ENCODE data around the gene TTBK2.

GRCh38 chr15:42691308-42691707, 229.3 kb downstream of the TTBK2 start:
- TF ChIP-seq, protein P1, sequence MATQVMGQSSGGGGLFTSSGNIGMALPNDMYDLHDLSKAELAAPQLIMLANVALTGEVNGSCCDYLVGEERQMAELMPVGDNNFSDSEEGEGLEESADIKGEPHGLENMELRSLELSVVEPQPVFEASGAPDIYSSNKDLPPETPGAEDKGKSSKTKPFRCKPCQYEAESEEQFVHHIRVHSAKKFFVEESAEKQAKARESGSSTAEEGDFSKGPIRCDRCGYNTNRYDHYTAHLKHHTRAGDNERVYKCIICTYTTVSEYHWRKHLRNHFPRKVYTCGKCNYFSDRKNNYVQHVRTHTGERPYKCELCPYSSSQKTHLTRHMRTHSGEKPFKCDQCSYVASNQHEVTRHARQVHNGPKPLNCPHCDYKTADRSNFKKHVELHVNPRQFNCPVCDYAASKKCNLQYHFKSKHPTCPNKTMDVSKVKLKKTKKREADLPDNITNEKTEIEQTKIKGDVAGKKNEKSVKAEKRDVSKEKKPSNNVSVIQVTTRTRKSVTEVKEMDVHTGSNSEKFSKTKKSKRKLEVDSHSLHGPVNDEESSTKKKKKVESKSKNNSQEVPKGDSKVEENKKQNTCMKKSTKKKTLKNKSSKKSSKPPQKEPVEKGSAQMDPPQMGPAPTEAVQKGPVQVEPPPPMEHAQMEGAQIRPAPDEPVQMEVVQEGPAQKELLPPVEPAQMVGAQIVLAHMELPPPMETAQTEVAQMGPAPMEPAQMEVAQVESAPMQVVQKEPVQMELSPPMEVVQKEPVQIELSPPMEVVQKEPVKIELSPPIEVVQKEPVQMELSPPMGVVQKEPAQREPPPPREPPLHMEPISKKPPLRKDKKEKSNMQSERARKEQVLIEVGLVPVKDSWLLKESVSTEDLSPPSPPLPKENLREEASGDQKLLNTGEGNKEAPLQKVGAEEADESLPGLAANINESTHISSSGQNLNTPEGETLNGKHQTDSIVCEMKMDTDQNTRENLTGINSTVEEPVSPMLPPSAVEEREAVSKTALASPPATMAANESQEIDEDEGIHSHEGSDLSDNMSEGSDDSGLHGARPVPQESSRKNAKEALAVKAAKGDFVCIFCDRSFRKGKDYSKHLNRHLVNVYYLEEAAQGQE (IDR thresholded peaks at IDR 0.05; ENCODE audit: low read depth), result no peak
- no peak for TF ChIP-seq TAF1 (IDR thresholded peaks at IDR 0.05; ENCODE audit: low read depth)
- no peak for TF ChIP-seq CEBPB (IDR thresholded peaks at IDR 0.05)
- no peak for TF ChIP-seq MAX (IDR thresholded peaks at IDR 0.05)
- TF ChIP-seq RAD21 (IDR thresholded peaks at IDR 0.05; ENCODE audit: low read depth), result no peak
- TF ChIP-seq EP300 (IDR thresholded peaks at IDR 0.05; ENCODE audit: borderline replicate concordance), result no peak
- no peak for TF ChIP-seq TCF12 (IDR thresholded peaks at IDR 0.05; ENCODE audit: low read depth)

All from Ishikawa (cell line).